Kidney epithelial cell (primary cell): Measurements from ENCODE around the gene LHX6. TPM values are rescaled to one million over a fixed set of nuclear protein-coding genes. Genes with fewer than 3 reads are reported as not detected.

ENCODE experiments used
- DNase-seq: peaks from one replicate; pipeline ENCODE4 v3.0.0-alpha.2; 2010; ENCODE audit warnings: low read depth
- H3K27me3 ChIP-seq: 2 replicates; pipeline ENCODE4 v1.6.0; 2011; ENCODE audit warnings: low read length; ENCODE audit not compliant: control insufficient read depth, insufficient read depth
- H3K36me3 ChIP-seq: 2 replicates; pipeline ENCODE4 v1.5.1; 2011; ENCODE audit warnings: low read length; ENCODE audit not compliant: control insufficient read depth, insufficient read depth
- H3K4me3 ChIP-seq: 2 replicates; pipeline ENCODE4 v1.5.1; 2011; ENCODE audit warnings: low read depth, mild to moderate bottlenecking, control low read depth, low read length
- CTCF ChIP-seq: IDR thresholded peaks from 2 replicates; pipeline ENCODE4 v1.5.1; 2011; ENCODE audit warnings: mild to moderate bottlenecking, moderate library complexity, low read length, control low read depth, inconsistent platforms; ENCODE audit not compliant: insufficient read depth, poor library complexity, severe bottlenecking
- total RNA-seq: library from RNA; depleted of rRNA; stranded (reverse); fragments of >200 nt; gene quantifications from 2 replicates; pipeline ENCODE4 v1.2.3, GENCODE V29; 2015

The LHX6 gene
- total RNA-seq, 1 donor from 2014 or later = 0.84 TPM

- H3K4me3 ChIP-seq = no peak overlapping the region
- H3K36me3 ChIP-seq = no peaks in the 10 kb centered on the region
- no peaks in the 10 kb centered on the region for H3K27me3 ChIP-seq
- no peak for DNase-seq
- no peak for TF ChIP-seq CTCF
Measured at GRCh38 chr9:122258886-122259415, 30.2 kb upstream of the LHX6 start.

- no peak for DNase-seq
- H3K27me3 ChIP-seq = no peaks in the 10 kb centered on the region
- TF ChIP-seq CTCF = no peak
- H3K36me3 ChIP-seq = no peaks in the 10 kb centered on the region
- H3K4me3 ChIP-seq = no peak overlapping the region
Measured at GRCh38 chr9:122256206-122256605, 27.4 kb upstream of the LHX6 start.

- TF ChIP-seq CTCF = no peak
- H3K4me3 ChIP-seq = no peak overlapping the region
- H3K27me3 ChIP-seq = no peaks in the 10 kb centered on the region
- no peaks in the 10 kb centered on the region for H3K36me3 ChIP-seq
- DNase-seq = no peak
Measured at GRCh38 chr9:122254761-122255160, 26.0 kb upstream of the LHX6 start.

- Histone ChIP-seq H3K4me3 (no peak overlapping the region), H3K27me3 (no peaks in the 10 kb centered on the region), H3K36me3 (no peaks in the 10 kb centered on the region)
- TF ChIP-seq CTCF = no peak
- no peak for DNase-seq
Measured at GRCh38 chr9:122252796-122253195, 24.0 kb upstream of the LHX6 start.

- DNase-seq = no peak
- H3K27me3 ChIP-seq = no peaks in the 10 kb centered on the region
- H3K4me3 ChIP-seq = no peak overlapping the region
- no peak for TF ChIP-seq CTCF
- H3K36me3 ChIP-seq = no peaks in the 10 kb centered on the region
Measured at GRCh38 chr9:122251351-122251750, 22.6 kb upstream of the LHX6 start.

GRCh38 chr9:122248448-122248865 lies 19.7 kb upstream of the LHX6 start:
- DNase-seq = no peak
- H3K27me3 ChIP-seq = no peaks in the 10 kb centered on the region
- no peaks in the 10 kb centered on the region for H3K36me3 ChIP-seq
- TF ChIP-seq CTCF = no peak
- H3K4me3 ChIP-seq = no peak overlapping the region
